ENCODE data around the gene NUP214.

DNA sequence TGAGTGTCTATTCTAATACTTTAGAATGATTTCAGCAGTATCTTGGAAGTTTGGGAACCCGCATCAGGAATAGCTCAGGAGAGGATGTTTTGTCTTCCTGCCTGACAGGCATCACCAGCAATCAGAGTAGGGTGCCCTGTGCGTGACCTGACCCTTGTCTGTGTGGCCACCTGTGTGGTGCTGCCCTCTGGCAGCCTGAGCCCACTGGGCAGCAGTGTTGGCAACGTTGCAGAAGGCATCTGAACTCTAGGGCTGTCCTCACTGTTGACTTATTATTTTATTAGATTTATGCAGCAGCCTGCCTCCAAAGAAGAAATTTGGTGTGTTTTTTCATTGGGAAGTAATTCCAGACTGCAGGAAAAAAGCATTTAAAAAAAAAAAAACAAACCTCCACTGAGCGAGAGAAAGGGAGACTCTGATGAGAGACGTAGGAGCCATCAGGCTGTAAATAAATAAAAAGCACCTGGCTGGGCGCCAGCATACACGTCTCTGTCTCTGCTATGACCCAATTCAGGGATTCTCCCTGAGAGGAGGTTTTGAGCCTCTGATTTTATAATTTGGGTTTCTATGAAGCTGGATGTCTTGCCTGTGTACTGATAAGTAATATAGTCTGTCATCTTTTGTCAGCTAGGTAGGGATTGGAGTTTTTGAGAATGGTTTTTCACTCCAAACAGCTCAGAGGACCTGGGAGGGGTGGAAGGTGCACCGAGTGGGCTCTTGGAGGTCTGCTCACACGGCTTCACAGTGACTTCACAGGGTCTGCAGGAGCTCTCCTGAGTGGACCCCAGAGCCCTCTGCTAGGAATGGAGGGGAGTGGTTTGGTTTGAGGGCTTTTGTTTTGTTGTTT is 101.9 kb downstream of the NUP214 start:
- TF ChIP-seq POLR2AphosphoS5 (IDR thresholded peaks at IDR 0.05), result no peak
- no peak for TF ChIP-seq POLR2A (IDR thresholded peaks at IDR 0.05)
- no peak for TF ChIP-seq EP300 (IDR thresholded peaks at IDR 0.05)
